GM23338 (cell line): Measurements from ENCODE around the gene GLE1. TPM values are rescaled to one million over a fixed set of nuclear protein-coding genes. Genes with fewer than 3 reads are reported as not detected.

Experiments used
- ATAC-seq: fragments of 200-7000 bp; cut with Tn5 transposase; 3 replicates; pipeline ENCODE4 v1.9.1; 2020
- DNase-seq: peaks from one replicate; pipeline ENCODE4 v3.0.0-alpha.2; 2015; ENCODE audit warnings: low spot score
- H2AFZ ChIP-seq: fragments of 200-600 bp; sonication (generic); 2 replicates; pipeline ENCODE4 v1.8.0; 2016; ENCODE audit warnings: antibody characterized with exemption, mild to moderate bottlenecking, moderate library complexity
- H3F3A ChIP-seq: fragments of 200-600 bp; sonication (generic); replicated peaks from 2 replicates; pipeline ENCODE4 v1.8.0; 2017; ENCODE audit warnings: antibody characterized with exemption, mixed run types, low read depth
- H3K27ac ChIP-seq: fragments of 200-600 bp; sonication (generic); 2 replicates; pipeline ENCODE4 v1.6.1; 2016; ENCODE audit warnings: low read depth
- H3K27me3 ChIP-seq: fragments of 200-600 bp; sonication (generic); 2 replicates; pipeline ENCODE4 v1.8.0; 2016; ENCODE audit warnings: mild to moderate bottlenecking, mixed run types, moderate library complexity; ENCODE audit not compliant: insufficient read depth
- H3K36me3 ChIP-seq: fragments of 200-600 bp; sonication (generic); 2 replicates; pipeline ENCODE4 v1.8.0; 2016; ENCODE audit warnings: mild to moderate bottlenecking; ENCODE audit not compliant: insufficient read depth
- H3K4me1 ChIP-seq: fragments of 200-600 bp; sonication (generic); 2 replicates; pipeline ENCODE4 v1.8.0; 2016; ENCODE audit warnings: mild to moderate bottlenecking, moderate library complexity; ENCODE audit not compliant: insufficient read depth
- H3K4me2 ChIP-seq: fragments of 200-600 bp; sonication (generic); 2 replicates; pipeline ENCODE4 v1.7.1; 2017; ENCODE audit warnings: mixed run types
- H3K4me3 ChIP-seq: fragments of 200-600 bp; sonication (generic); 2 replicates; pipeline ENCODE4 v1.6.1; 2016; ENCODE audit warnings: mixed run types
- H3K79me2 ChIP-seq: fragments of 200-600 bp; sonication (generic); replicated peaks from 2 replicates; pipeline ENCODE4 v1.8.0; 2017; ENCODE audit warnings: mild to moderate bottlenecking; ENCODE audit not compliant: insufficient read depth
- H3K9me2 ChIP-seq: fragments of 200-600 bp; sonication (generic); 2 replicates; pipeline ENCODE4 v1.8.0; 2017; ENCODE audit not compliant: insufficient read depth
- H4K20me1 ChIP-seq: fragments of 200-600 bp; sonication (generic); replicated peaks from 2 replicates; pipeline ENCODE4 v1.8.0; 2017; ENCODE audit warnings: mild to moderate bottlenecking; ENCODE audit not compliant: insufficient read depth
- H3K27ac Mint-ChIP-seq: 2 replicates; pipeline ENCODE4 v1.8.0; 2020; ENCODE audit warnings: inconsistent platforms, mild to moderate bottlenecking, moderate library complexity, mixed read lengths
- H3K27me3 Mint-ChIP-seq: 3 replicates; pipeline ENCODE4 v1.8.0; 2022; ENCODE audit warnings: low read depth, mild to moderate bottlenecking, moderate library complexity, mixed read lengths, inconsistent platforms; ENCODE audit not compliant: insufficient read depth, poor library complexity
- H3K36me3 Mint-ChIP-seq: 3 replicates; pipeline ENCODE4 v1.8.0; 2021; ENCODE audit warnings: low read depth, mild to moderate bottlenecking, inconsistent platforms, moderate library complexity, mixed read lengths
- H3K4me1 Mint-ChIP-seq: 3 replicates; pipeline ENCODE4 v1.8.0; 2020; ENCODE audit warnings: mild to moderate bottlenecking, inconsistent platforms, mixed read lengths
- H3K4me3 Mint-ChIP-seq: 3 replicates; pipeline ENCODE4 v1.8.0; 2021; ENCODE audit warnings: moderate library complexity, mild to moderate bottlenecking, inconsistent platforms, mixed read lengths
- H3K9me3 Mint-ChIP-seq: 3 replicates; pipeline ENCODE4 v1.8.0; 2020; ENCODE audit warnings: moderate library complexity, mild to moderate bottlenecking, inconsistent platforms, mixed read lengths
- CREB1 ChIP-seq: fragments of 250-450 bp; sonication (Bioruptor Pico); IDR thresholded peaks from 2 replicates; pipeline ENCODE4 v1.5.0; 2020; ENCODE audit warnings: low read depth, mild to moderate bottlenecking, moderate library complexity
- EZH2 ChIP-seq: fragments of 200-600 bp; sonication (generic); IDR thresholded peaks from one replicate; pipeline ENCODE4 v1.8.0; 2017; ENCODE audit warnings: antibody characterized with exemption, mild to moderate bottlenecking, low read depth; ENCODE audit not compliant: unreplicated experiment
- EZH2phosphoT487 ChIP-seq: fragments of 200-600 bp; sonication (generic); IDR thresholded peaks from one replicate; pipeline ENCODE4 v1.8.1; 2018; ENCODE audit warnings: antibody characterized with exemption; ENCODE audit not compliant: unreplicated experiment
- STAT1 ChIP-seq: IDR thresholded peaks from one replicate; pipeline ENCODE4 v1.6.1; 2016; ENCODE audit warnings: antibody characterized with exemption; ENCODE audit not compliant: unreplicated experiment
- ZNF114 ChIP-seq: fragments of 250-450 bp; sonication (Bioruptor Pico); IDR thresholded peaks from 2 replicates; pipeline ENCODE4 v1.5.0; 2020; ENCODE audit warnings: mild to moderate bottlenecking, moderate library complexity
- ZNF331 ChIP-seq: fragments of 250-450 bp; sonication (Bioruptor Pico); IDR thresholded peaks from 2 replicates; pipeline ENCODE4 v1.5.0; 2020; ENCODE audit warnings: low read depth, mild to moderate bottlenecking, moderate library complexity
- polyA plus RNA-seq: library from polyadenylated mRNA; unstranded; fragments of >200 nt; fragmentation: Nextera tagmentation; extraction: Ambion mirVana; gene quantifications from 2 replicates; pipeline ENCODE4 v1.2.1, GENCODE V29; 2016
- total RNA-seq: library from RNA; depleted of rRNA; stranded (reverse); fragments of >200 nt; shearing (Covaris generic); gene quantifications from 2 replicates; pipeline ENCODE4 v1.2.3, GENCODE V29; 2014
- TF ChIP-seq, protein P1 (sequence below): IDR thresholded peaks from one replicate; pipeline ENCODE4 v1.6.1; 2018; ENCODE audit warnings: antibody characterized with exemption; ENCODE audit not compliant: unreplicated experiment
- TF ChIP-seq, protein P2 (sequence below): IDR thresholded peaks from 2 replicates; pipeline ENCODE4 v1.6.1; 2016; ENCODE audit warnings: antibody characterized with exemption
- TF ChIP-seq, protein P3 (sequence below), 2 experiments: fragments of 200-600 bp in 1 of 2; sonication (generic) in 1 of 2; conservative IDR thresholded peaks; 2 replicates each; pipeline versions ENCODE4 v1.5.1 to v1.6.1; 2016 to 2017; ENCODE audit warnings: antibody characterized with exemption in 2 of 2, low read depth in 2 of 2, mild to moderate bottlenecking in 2 of 2, moderate library complexity in 1 of 2

GLE1 gene
- total and polyA plus RNA-seq, 2 experiments from 2014 or later = 7.4 to 22.1 TPM

DNA sequence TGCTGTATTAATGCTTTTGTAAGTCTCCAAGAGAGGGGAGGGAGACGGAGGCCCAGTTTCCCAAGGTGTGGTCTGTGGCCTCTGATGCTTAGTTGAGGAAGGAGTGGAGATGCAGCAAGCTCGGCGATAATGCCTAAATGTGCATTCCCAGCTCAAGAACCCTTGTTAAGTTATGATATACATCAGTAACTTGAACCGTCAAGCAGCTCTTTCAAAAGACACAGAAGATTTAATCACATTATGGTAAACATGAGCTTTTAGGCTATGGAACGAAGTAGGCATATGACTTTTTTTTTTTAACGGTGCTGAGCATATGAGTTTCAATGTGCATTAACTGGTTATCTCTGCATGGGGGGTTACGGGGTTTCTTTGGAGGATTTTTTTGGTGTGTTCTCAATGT, 22.3 kb upstream of the GLE1 start:
- Mint-ChIP-seq H3K27me3 (no peaks in the 10 kb centered on the region), H3K36me3 (peaks cover 25% of the 10 kb centered on the region), H3K4me3 (no peak overlapping the region), H3K9me3 (no peaks in the 10 kb centered on the region), H3K27ac (no peak overlapping the region), H3K4me1 (peaks cover 8% of the 10 kb centered on the region)
- no peak overlapping the region for H3K27ac ChIP-seq
- no peaks in the 10 kb centered on the region for H3K36me3 ChIP-seq
- H3F3A ChIP-seq = 0 out of 2 replicates have a peak, but pooled peaks cover 5% of the 10 kb centered on the region
- no peak overlapping the region for H3K4me3 ChIP-seq
- DNase-seq (no peak), ATAC-seq (no peak)
- H3K79me2 ChIP-seq = no peaks in the 10 kb centered on the region
- no peaks in the 10 kb centered on the region for H3K27me3 ChIP-seq
- no peak for TF ChIP-seq ZNF114 (CRISPR knock-in tag)
- no peak overlapping the region for H2AFZ ChIP-seq
- peaks cover 3% of the 10 kb centered on the region; the same call in 1 of the 2 replicates for H4K20me1 ChIP-seq
- no peaks in the 10 kb centered on the region for H3K4me1 ChIP-seq
- H3K4me2 ChIP-seq = no peak overlapping the region
- H3K9me2 ChIP-seq = no peaks in the 10 kb centered on the region

DNA sequence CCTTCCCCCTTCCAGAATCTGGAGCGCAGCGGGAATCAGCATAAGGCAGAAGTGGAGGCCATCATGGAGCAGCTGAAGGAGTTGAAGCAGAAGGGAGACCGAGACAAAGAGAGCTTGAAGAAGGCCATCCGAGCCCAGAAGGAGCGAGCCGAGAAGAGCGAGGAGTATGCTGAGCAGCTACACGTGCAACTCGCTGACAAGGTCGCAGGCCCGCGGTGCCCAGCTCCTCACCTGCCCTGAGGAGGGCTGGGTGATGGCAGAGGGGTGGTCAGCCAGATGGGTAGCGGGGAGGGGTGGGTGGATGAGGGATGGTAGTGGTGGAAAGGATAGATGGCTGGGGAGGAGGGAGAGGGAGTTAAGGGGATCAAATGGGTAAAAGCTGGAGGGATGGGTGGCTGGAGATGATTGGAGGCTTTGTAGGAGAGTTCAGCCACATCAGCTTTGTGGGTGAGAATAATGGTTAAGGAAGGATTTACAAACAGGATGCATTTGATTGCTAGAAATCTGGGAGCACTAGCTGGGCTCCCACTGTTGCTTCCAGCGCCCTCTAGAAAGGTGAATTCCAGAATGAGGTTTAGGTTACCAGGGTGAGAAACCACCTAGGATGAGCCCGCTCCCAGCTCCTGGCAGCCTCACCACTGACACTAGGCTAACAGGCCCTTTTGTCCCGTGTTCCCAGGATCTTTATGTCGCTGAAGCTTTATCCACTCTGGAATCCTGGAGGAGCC, 19.7 kb upstream of the GLE1 start:
- H3K36me3 Mint-ChIP-seq = peaks cover 23% of the 10 kb centered on the region

DNA sequence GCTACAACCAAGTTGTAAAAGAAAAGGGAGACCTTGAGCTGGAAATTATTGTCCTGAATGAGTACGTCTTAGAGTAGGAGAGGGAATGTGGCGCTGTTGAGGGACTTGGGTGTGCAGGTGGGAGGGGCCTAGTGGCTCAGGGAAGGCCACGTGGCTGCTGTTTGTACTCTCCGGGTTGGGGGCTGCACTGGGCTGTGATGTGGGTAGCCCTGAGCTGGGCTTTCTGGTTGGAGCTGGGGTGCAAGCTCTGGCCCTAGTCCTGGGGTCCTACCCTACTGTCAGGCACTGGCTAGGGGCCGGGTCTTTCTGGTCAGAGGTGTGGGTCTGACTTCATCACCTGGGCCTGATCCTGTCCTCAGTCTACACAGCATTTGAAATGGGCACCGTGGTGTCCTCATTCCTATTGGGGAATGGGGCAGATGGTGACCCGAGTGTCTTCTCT, 19.1 kb upstream of the GLE1 start:
- Histone ChIP-seq H3K36me3 (no peaks in the 10 kb centered on the region), H3F3A (0 out of 2 replicates have a peak, but pooled peaks cover 5% of the 10 kb centered on the region), H3K4me1 (no peaks in the 10 kb centered on the region), H3K9me2 (no peaks in the 10 kb centered on the region), H2AFZ (no peak overlapping the region), H3K27ac (no peak overlapping the region), H3K27me3 (no peaks in the 10 kb centered on the region), H3K79me2 (no peaks in the 10 kb centered on the region), H3K4me2 (no peak overlapping the region), H3K4me3 (no peak overlapping the region), H4K20me1 (no peaks in the 10 kb centered on the region)
- Mint-ChIP-seq H3K9me3 (no peaks in the 10 kb centered on the region), H3K27ac (no peak overlapping the region), H3K4me1 (no peaks in the 10 kb centered on the region; the same call in 2 of the 3 replicates), H3K36me3 (peaks cover 23% of the 10 kb centered on the region), H3K4me3 (no peak overlapping the region; the same call in 2 of the 3 replicates), H3K27me3 (peaks cover 2% of the 10 kb centered on the region)
- peak; percentile 66 for ATAC-seq
- TF ChIP-seq ZNF331 (CRISPR knock-in tag) (no peak), EZH2 (no peak), EZH2phosphoT487 (no peak), STAT1 (no peak), CREB1 (CRISPR knock-in tag) (no peak)
- TF ChIP-seq, protein P1, sequence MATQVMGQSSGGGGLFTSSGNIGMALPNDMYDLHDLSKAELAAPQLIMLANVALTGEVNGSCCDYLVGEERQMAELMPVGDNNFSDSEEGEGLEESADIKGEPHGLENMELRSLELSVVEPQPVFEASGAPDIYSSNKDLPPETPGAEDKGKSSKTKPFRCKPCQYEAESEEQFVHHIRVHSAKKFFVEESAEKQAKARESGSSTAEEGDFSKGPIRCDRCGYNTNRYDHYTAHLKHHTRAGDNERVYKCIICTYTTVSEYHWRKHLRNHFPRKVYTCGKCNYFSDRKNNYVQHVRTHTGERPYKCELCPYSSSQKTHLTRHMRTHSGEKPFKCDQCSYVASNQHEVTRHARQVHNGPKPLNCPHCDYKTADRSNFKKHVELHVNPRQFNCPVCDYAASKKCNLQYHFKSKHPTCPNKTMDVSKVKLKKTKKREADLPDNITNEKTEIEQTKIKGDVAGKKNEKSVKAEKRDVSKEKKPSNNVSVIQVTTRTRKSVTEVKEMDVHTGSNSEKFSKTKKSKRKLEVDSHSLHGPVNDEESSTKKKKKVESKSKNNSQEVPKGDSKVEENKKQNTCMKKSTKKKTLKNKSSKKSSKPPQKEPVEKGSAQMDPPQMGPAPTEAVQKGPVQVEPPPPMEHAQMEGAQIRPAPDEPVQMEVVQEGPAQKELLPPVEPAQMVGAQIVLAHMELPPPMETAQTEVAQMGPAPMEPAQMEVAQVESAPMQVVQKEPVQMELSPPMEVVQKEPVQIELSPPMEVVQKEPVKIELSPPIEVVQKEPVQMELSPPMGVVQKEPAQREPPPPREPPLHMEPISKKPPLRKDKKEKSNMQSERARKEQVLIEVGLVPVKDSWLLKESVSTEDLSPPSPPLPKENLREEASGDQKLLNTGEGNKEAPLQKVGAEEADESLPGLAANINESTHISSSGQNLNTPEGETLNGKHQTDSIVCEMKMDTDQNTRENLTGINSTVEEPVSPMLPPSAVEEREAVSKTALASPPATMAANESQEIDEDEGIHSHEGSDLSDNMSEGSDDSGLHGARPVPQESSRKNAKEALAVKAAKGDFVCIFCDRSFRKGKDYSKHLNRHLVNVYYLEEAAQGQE = no peak
- TF ChIP-seq, protein P2, sequence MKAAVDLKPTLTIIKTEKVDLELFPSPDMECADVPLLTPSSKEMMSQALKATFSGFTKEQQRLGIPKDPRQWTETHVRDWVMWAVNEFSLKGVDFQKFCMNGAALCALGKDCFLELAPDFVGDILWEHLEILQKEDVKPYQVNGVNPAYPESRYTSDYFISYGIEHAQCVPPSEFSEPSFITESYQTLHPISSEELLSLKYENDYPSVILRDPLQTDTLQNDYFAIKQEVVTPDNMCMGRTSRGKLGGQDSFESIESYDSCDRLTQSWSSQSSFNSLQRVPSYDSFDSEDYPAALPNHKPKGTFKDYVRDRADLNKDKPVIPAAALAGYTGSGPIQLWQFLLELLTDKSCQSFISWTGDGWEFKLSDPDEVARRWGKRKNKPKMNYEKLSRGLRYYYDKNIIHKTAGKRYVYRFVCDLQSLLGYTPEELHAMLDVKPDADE = no peak
- DNase-seq = peak; percentile 19

More for the DNA sequence above, 19.7 kb upstream of the GLE1 start:
- no peaks in the 10 kb centered on the region for H3K9me2 ChIP-seq
- no peak overlapping the region for H2AFZ ChIP-seq
- ATAC-seq (peak; percentile 66), DNase-seq (peak; percentile 31)
- no peak overlapping the region for H3K4me3 Mint-ChIP-seq
- no peaks in the 10 kb centered on the region for H4K20me1 ChIP-seq
- H3K36me3 ChIP-seq = no peaks in the 10 kb centered on the region
- H3K79me2 ChIP-seq = no peaks in the 10 kb centered on the region
- H3F3A ChIP-seq = 0 out of 2 replicates have a peak, but pooled peaks cover 5% of the 10 kb centered on the region
- H3K27me3 ChIP-seq = no peaks in the 10 kb centered on the region
- H3K27ac ChIP-seq = no peak overlapping the region
- H3K4me1 ChIP-seq = no peaks in the 10 kb centered on the region
- no peak overlapping the region for H3K4me2 ChIP-seq
- H3K4me1 Mint-ChIP-seq = no peaks in the 10 kb centered on the region; the same call in 2 of the 3 replicates
- no peak overlapping the region for H3K27ac Mint-ChIP-seq
- H3K27me3 Mint-ChIP-seq = peaks cover 2% of the 10 kb centered on the region
- no peaks in the 10 kb centered on the region for H3K9me3 Mint-ChIP-seq
- TF ChIP-seq ZNF331 (CRISPR knock-in tag) (no peak), CREB1 (CRISPR knock-in tag) (no peak), EZH2 (no peak)
- TF ChIP-seq, protein P3, sequence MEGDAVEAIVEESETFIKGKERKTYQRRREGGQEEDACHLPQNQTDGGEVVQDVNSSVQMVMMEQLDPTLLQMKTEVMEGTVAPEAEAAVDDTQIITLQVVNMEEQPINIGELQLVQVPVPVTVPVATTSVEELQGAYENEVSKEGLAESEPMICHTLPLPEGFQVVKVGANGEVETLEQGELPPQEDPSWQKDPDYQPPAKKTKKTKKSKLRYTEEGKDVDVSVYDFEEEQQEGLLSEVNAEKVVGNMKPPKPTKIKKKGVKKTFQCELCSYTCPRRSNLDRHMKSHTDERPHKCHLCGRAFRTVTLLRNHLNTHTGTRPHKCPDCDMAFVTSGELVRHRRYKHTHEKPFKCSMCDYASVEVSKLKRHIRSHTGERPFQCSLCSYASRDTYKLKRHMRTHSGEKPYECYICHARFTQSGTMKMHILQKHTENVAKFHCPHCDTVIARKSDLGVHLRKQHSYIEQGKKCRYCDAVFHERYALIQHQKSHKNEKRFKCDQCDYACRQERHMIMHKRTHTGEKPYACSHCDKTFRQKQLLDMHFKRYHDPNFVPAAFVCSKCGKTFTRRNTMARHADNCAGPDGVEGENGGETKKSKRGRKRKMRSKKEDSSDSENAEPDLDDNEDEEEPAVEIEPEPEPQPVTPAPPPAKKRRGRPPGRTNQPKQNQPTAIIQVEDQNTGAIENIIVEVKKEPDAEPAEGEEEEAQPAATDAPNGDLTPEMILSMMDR (conservative IDR thresholded peaks at IDR 0.05; ENCODE audit: low read depth in 2 of 2) = peak in 1 of 2 experiments; percentile 33; a peak in 2 of 4 replicates
- H3K4me3 ChIP-seq = no peak overlapping the region
